RWPE2 (cell line): ENCODE results near the gene EFCAB5.
A peak's percentile ranks its signal among the peaks of the same experiment; 100 is the strongest.

Experiments used
- ATAC-seq: fragments of 200-7000 bp; cut with Tn5 transposase; 3 replicates; pipeline ENCODE4 v1.9.1; 2021; ENCODE audit warnings: low read depth
- DNase-seq: peaks from one replicate; pipeline ENCODE4 v3.0.0-alpha.2; 2020; ENCODE audit warnings: low spot score
- H3K27ac ChIP-seq: fragments of 450-650 bp; 2 replicates; pipeline ENCODE4 v1.5.1; 2017; ENCODE audit warnings: mild to moderate bottlenecking; ENCODE audit not compliant: poor library complexity, severe bottlenecking
- H3K27me3 ChIP-seq: fragments of 250-450 bp; sonication (Bioruptor Pico); 2 replicates; pipeline ENCODE4 v1.5.1; 2021; ENCODE audit warnings: mild to moderate bottlenecking, moderate library complexity; ENCODE audit not compliant: insufficient read depth, poor library complexity, severe bottlenecking
- H3K36me3 ChIP-seq: fragments of 250-450 bp; sonication (Bioruptor Pico); 2 replicates; pipeline ENCODE4 v1.5.1; 2020; ENCODE audit warnings: low read depth, mild to moderate bottlenecking, moderate library complexity
- H3K4me1 ChIP-seq: fragments of 250-450 bp; sonication (Bioruptor Pico); 2 replicates; pipeline ENCODE4 v1.5.1; 2021; ENCODE audit warnings: mild to moderate bottlenecking, moderate library complexity; ENCODE audit not compliant: insufficient read depth, poor library complexity, severe bottlenecking
- H3K4me3 ChIP-seq: fragments of 250-450 bp; sonication (Bioruptor Pico); 2 replicates; pipeline ENCODE4 v1.5.1; 2021; ENCODE audit warnings: mild to moderate bottlenecking, moderate library complexity; ENCODE audit not compliant: severe bottlenecking
- H3K9me3 ChIP-seq: fragments of 250-450 bp; sonication (Bioruptor Pico); 2 replicates; pipeline ENCODE4 v1.5.1; 2021; ENCODE audit warnings: mild to moderate bottlenecking, moderate library complexity; ENCODE audit not compliant: severe bottlenecking
- TF ChIP-seq, protein P1 (sequence below): fragments of 450-650 bp; IDR thresholded peaks from one replicate; pipeline ENCODE4 v1.5.1; 2017; ENCODE audit warnings: mild to moderate bottlenecking, moderate library complexity; ENCODE audit not compliant: poor library complexity, severe bottlenecking

EFCAB5 gene

DNA sequence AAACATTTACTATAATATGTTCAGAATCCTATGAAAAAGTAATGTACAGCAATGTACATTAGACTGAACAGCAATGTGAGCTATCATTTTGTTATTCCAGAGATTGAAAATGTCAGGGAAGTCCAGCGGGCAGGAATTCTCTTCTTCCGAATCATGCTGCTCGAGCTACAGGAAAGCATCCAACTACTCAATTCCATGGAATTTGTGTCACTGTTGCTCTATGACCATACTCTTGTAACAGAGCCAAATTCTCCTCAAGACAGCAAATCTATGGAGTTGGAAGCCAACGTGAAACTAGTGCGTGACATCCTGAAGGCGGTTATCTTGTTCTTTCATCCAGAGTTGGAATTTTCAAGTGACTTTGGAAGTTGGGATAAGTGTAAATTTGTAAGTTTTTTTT lies 150.3 kb downstream of the EFCAB5 start:
- Histone ChIP-seq H3K9me3 (no peaks in the 10 kb centered on the region), H3K4me1 (peaks cover 2% of the 10 kb centered on the region), H3K27me3 (no peaks in the 10 kb centered on the region), H3K36me3 (no peaks in the 10 kb centered on the region), H3K4me3 (no peak overlapping the region), H3K27ac (no peak overlapping the region)
- TF ChIP-seq, protein P1, sequence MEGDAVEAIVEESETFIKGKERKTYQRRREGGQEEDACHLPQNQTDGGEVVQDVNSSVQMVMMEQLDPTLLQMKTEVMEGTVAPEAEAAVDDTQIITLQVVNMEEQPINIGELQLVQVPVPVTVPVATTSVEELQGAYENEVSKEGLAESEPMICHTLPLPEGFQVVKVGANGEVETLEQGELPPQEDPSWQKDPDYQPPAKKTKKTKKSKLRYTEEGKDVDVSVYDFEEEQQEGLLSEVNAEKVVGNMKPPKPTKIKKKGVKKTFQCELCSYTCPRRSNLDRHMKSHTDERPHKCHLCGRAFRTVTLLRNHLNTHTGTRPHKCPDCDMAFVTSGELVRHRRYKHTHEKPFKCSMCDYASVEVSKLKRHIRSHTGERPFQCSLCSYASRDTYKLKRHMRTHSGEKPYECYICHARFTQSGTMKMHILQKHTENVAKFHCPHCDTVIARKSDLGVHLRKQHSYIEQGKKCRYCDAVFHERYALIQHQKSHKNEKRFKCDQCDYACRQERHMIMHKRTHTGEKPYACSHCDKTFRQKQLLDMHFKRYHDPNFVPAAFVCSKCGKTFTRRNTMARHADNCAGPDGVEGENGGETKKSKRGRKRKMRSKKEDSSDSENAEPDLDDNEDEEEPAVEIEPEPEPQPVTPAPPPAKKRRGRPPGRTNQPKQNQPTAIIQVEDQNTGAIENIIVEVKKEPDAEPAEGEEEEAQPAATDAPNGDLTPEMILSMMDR: no peak
- no peak for ATAC-seq
- no peak for DNase-seq

DNA sequence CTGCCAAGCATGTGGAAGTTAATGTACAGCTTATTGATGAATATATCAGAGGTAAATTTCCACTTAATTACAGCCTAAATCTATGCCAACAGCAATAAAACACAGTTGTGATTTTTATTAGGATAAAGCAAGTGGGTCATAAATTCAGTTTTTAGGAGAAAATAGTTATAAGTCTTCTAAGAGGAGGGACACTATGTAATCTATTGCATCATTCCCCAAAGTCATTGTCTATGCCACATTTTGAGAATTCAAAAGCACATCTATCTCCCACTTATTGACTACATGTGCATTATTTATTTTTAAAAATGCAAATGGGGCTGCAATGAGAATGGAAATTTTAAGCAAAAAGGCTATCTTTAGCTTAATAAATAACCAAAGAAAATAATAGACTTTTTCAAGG lies 151.5 kb downstream of the EFCAB5 start:
- no peak for DNase-seq
- no peaks in the 10 kb centered on the region for H3K9me3 ChIP-seq
- H3K4me3 ChIP-seq: no peak overlapping the region
- ATAC-seq: no peak
- no peaks in the 10 kb centered on the region for H3K27me3 ChIP-seq
- no peaks in the 10 kb centered on the region for H3K36me3 ChIP-seq
- TF ChIP-seq, protein P1: no peak
- no peak overlapping the region for H3K27ac ChIP-seq
- H3K4me1 ChIP-seq: peaks cover 2% of the 10 kb centered on the region

- DNase-seq (no peak), ATAC-seq (peak; percentile 62)
- H3K36me3 ChIP-seq: no peaks in the 10 kb centered on the region
- H3K27me3 ChIP-seq: no peaks in the 10 kb centered on the region
- no peak overlapping the region for H3K27ac ChIP-seq
- peaks cover 2% of the 10 kb centered on the region for H3K4me1 ChIP-seq
- TF ChIP-seq, protein P1: peak; percentile 86
- no peak overlapping the region for H3K4me3 ChIP-seq
- no peaks in the 10 kb centered on the region for H3K9me3 ChIP-seq
Observed at GRCh38 chr17:30093463-30094147, 152.2 kb downstream of the EFCAB5 start.

DNA sequence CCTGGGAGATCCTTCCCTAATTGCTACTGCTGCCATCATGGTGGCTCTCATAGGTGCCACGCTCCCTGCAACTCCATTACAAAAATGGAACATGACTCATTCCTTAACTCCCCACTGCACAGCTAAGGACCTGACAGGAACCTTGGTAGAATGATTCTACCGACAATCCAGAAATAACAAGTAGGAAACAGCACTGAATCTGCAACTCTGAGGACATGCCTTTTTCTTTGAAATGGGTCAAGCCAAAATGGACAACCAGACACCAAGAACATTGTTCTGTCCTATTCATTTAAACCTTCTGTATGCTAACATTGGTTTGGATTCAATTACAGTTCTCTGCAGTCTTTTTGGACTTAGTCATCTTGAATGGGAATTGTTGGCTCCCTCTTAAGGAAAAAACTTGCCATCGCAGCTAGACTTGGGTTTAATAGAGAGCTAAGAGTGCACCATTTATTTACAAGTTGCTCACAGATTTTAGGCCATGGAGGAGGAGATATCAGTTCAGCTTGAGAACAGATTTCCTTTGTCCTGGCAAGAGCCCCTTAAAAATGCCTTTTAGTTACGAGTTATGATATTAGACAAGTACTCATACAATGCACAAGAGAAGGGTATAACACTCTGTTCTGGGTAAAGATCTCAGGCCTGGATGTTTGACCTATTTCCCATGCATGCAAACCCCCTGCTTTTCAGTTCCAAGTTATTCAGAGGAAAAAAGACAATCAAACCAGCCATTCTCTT lies 154.2 kb downstream of the EFCAB5 start:
- H3K4me3 ChIP-seq: no peak overlapping the region
- TF ChIP-seq, protein P1: peak; percentile 66
- no peaks in the 10 kb centered on the region for H3K27me3 ChIP-seq
- H3K27ac ChIP-seq: no peak overlapping the region
- peaks cover 2% of the 10 kb centered on the region for H3K4me1 ChIP-seq
- H3K36me3 ChIP-seq: no peaks in the 10 kb centered on the region
- no peaks in the 10 kb centered on the region for H3K9me3 ChIP-seq
- no peak for DNase-seq
- ATAC-seq: peak; percentile 77
